Gastroesophageal sphincter (tissue), 3 donors: Measurements from ENCODE around the gene UBAP1L.

ENCODE experiments used
- POLR2A ChIP-seq, 2 donors: fragments of 450-650 bp; IDR thresholded peaks; one replicate each; pipeline ENCODE4 v1.6.1; 2017; ENCODE audit warnings: antibody characterized with exemption in 2 of 2, mild to moderate bottlenecking in 2 of 2, moderate library complexity in 1 of 2
- POLR2AphosphoS5 ChIP-seq: sonication (generic); formaldehyde crosslinking; IDR thresholded peaks from one replicate; pipeline ENCODE4 v1.6.1; 2017; ENCODE audit warnings: antibody characterized with exemption
- TF ChIP-seq, protein P1 (sequence below), 4 experiments: fragments of 200-600 bp in 2 of 4; fragments of 450-650 bp in 2 of 4; sonication (generic) in 1 of 4; IDR thresholded peaks; one replicate each; pipeline ENCODE4 v1.5.1; 2017 to 2019; ENCODE audit warnings: antibody characterized with exemption in 4 of 4, mild to moderate bottlenecking in 2 of 4, moderate library complexity in 2 of 4

DNA sequence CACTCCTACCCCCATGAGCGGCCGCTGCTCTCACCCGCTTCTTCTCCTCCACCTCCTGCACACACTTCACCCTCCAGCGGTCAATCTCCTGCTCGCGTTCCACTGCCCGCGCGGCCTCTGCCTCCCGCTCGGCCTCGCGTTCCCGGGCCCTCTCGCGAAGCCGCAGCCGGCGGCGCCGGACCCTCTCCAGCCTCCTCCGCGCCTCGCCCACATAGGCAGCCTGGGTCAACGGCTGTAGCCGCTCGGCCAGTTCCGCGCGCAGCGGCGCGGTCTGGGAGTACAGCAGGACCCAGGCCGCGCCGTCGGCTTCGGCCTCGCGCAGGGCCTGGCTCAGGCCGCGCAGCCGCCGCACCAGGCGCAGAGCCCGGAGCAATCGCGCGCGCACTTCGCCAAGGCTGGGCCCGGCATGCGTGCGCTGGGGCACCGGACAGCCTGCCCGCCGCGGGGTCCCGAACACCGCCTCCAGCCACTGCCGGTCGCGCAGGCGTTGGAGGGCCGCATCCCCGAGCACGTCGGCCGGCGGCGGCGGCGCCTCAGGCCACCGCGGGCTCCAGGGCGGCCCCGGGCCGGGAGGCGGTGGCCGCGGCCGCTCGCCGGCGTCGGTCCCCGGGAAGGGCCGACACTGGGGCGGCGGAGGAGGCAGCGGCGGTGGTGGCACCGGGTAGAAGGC, 18.0 kb upstream of the UBAP1L start:
- no peak for TF ChIP-seq POLR2AphosphoS5
- TF ChIP-seq, protein P1, sequence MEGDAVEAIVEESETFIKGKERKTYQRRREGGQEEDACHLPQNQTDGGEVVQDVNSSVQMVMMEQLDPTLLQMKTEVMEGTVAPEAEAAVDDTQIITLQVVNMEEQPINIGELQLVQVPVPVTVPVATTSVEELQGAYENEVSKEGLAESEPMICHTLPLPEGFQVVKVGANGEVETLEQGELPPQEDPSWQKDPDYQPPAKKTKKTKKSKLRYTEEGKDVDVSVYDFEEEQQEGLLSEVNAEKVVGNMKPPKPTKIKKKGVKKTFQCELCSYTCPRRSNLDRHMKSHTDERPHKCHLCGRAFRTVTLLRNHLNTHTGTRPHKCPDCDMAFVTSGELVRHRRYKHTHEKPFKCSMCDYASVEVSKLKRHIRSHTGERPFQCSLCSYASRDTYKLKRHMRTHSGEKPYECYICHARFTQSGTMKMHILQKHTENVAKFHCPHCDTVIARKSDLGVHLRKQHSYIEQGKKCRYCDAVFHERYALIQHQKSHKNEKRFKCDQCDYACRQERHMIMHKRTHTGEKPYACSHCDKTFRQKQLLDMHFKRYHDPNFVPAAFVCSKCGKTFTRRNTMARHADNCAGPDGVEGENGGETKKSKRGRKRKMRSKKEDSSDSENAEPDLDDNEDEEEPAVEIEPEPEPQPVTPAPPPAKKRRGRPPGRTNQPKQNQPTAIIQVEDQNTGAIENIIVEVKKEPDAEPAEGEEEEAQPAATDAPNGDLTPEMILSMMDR (IDR thresholded peaks at IDR 0.05) = peak in 1 of 4 experiments; percentile 9
- TF ChIP-seq POLR2A (IDR thresholded peaks at IDR 0.05) = no peak
